ENCODE results near the gene GLE1.
A peak's percentile ranks its signal among the peaks of the same experiment; 100 is the strongest.

The GLE1 gene

GRCh38 chr9:128555180-128555721 lies 50.7 kb downstream of the GLE1 start (continued):
- TF ChIP-seq OSR2 (tag by site-specific recombination; IDR thresholded peaks at IDR 0.05) (no peak), OVOL3 (tag by site-specific recombination; IDR thresholded peaks at IDR 0.05) (no peak), ZSCAN16 (tag by site-specific recombination; IDR thresholded peaks at IDR 0.05) (no peak), ZNF292 (tag by site-specific recombination; IDR thresholded peaks at IDR 0.05; ENCODE audit: borderline replicate concordance, low read depth) (no peak), ZNF426 (tag by site-specific recombination; IDR thresholded peaks at IDR 0.05) (no peak), ZBTB48 (tag by site-specific recombination; IDR thresholded peaks at IDR 0.05) (no peak), ZNF133 (tag by site-specific recombination; IDR thresholded peaks at IDR 0.05) (no peak), ZNF366 (tag by site-specific recombination; conservative IDR thresholded peaks at IDR 0.05) (0 out of 2 replicates have a peak, but pooled peaks have one; percentile 12), ZNF302 (tag by site-specific recombination; IDR thresholded peaks at IDR 0.05; ENCODE audit: low read depth) (no peak), ZNF791 (tag by site-specific recombination; IDR thresholded peaks at IDR 0.05) (no peak), WT1 (tag by site-specific recombination; IDR thresholded peaks at IDR 0.05) (no peak), ZEB2 (tag by site-specific recombination; IDR thresholded peaks at IDR 0.05) (peak; percentile 49; the same call in 1 of the 2 replicates), ZNF501 (tag by site-specific recombination; IDR thresholded peaks at IDR 0.05) (no peak), GLIS1 (tag by site-specific recombination; IDR thresholded peaks at IDR 0.05) (no peak), ZXDB (tag by site-specific recombination; IDR thresholded peaks at IDR 0.05) (0 out of 2 replicates have a peak, but pooled peaks have one; percentile 15), KLF9 (tag by site-specific recombination; IDR thresholded peaks at IDR 0.05; ENCODE audit: low read depth) (no peak), ZNF214 (tag by site-specific recombination; IDR thresholded peaks at IDR 0.05; ENCODE audit: borderline replicate concordance) (no peak), ZNF341 (tag by site-specific recombination; IDR thresholded peaks at IDR 0.05; ENCODE audit: low read depth) (peak; percentile 32; the same call in 1 of the 2 replicates), ZNF560 (tag by site-specific recombination; IDR thresholded peaks at IDR 0.05; ENCODE audit: borderline replicate concordance) (no peak), FEZF1 (tag by site-specific recombination; IDR thresholded peaks at IDR 0.05) (peak; percentile 17; the same call in 1 of the 2 replicates), YY1 (tag by site-specific recombination; IDR thresholded peaks at IDR 0.05) (no peak), ZNF544 (tag by site-specific recombination; IDR thresholded peaks at IDR 0.05) (no peak), ZNF174 (tag by site-specific recombination; IDR thresholded peaks at IDR 0.05) (no peak), ZNF146 (tag by site-specific recombination; IDR thresholded peaks at IDR 0.05) (no peak), PRDM1 (tag by site-specific recombination; IDR thresholded peaks at IDR 0.05) (no peak), ZNF837 (tag by site-specific recombination; IDR thresholded peaks at IDR 0.05) (no peak), ZNF274 (IDR thresholded peaks at IDR 0.05; ENCODE audit: low read length) (no peak), ZNF274 (tag by site-specific recombination; IDR thresholded peaks at IDR 0.05; ENCODE audit: borderline replicate concordance) (no peak), ZNF19 (tag by site-specific recombination; IDR thresholded peaks at IDR 0.05; ENCODE audit: low read depth) (no peak), SALL2 (tag by site-specific recombination; IDR thresholded peaks at IDR 0.05; ENCODE audit: borderline replicate concordance) (no peak), ZNF768 (tag by site-specific recombination; IDR thresholded peaks at IDR 0.05) (no peak), ZNF664 (tag by site-specific recombination; IDR thresholded peaks at IDR 0.05) (no peak), GFI1B (tag by site-specific recombination; IDR thresholded peaks at IDR 0.05) (no peak), ZNF473 (tag by site-specific recombination; IDR thresholded peaks at IDR 0.05) (no peak), ZBTB17 (tag by site-specific recombination; IDR thresholded peaks at IDR 0.05) (peak; percentile 56; the same call in 1 of the 2 replicates), ZNF792 (tag by site-specific recombination; IDR thresholded peaks at IDR 0.05) (no peak)
- TF ChIP-seq, protein P1, sequence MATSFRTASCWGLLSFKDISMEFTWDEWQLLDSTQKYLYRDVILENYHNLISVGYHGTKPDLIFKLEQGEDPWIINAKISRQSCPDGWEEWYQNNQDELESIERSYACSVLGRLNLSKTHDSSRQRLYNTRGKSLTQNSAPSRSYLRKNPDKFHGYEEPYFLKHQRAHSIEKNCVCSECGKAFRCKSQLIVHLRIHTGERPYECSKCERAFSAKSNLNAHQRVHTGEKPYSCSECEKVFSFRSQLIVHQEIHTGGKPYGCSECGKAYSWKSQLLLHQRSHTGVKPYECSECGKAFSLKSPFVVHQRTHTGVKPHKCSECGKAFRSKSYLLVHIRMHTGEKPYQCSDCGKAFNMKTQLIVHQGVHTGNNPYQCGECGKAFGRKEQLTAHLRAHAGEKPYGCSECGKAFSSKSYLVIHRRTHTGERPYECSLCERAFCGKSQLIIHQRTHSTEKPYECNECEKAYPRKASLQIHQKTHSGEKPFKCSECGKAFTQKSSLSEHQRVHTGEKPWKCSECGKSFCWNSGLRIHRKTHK (tag by site-specific recombination; IDR thresholded peaks at IDR 0.05): no peak
- TF ChIP-seq, protein P2, sequence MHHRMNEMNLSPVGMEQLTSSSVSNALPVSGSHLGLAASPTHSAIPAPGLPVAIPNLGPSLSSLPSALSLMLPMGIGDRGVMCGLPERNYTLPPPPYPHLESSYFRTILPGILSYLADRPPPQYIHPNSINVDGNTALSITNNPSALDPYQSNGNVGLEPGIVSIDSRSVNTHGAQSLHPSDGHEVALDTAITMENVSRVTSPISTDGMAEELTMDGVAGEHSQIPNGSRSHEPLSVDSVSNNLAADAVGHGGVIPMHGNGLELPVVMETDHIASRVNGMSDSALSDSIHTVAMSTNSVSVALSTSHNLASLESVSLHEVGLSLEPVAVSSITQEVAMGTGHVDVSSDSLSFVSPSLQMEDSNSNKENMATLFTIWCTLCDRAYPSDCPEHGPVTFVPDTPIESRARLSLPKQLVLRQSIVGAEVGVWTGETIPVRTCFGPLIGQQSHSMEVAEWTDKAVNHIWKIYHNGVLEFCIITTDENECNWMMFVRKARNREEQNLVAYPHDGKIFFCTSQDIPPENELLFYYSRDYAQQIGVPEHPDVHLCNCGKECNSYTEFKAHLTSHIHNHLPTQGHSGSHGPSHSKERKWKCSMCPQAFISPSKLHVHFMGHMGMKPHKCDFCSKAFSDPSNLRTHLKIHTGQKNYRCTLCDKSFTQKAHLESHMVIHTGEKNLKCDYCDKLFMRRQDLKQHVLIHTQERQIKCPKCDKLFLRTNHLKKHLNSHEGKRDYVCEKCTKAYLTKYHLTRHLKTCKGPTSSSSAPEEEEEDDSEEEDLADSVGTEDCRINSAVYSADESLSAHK (tag by site-specific recombination; IDR thresholded peaks at IDR 0.05): no peak

Measured in HEK293 (cell line).